ES-I3 (cell line): ENCODE measurements around the gene PDE6B.

Source experiments
- H3K36me3 ChIP-seq: 2 replicates; pipeline ENCODE4 v1.6.1; 2013; ENCODE audit warnings: mild to moderate bottlenecking, low read length, control low read depth, moderate library complexity; ENCODE audit not compliant: insufficient read depth
- H3K4me1 ChIP-seq: 2 replicates; pipeline ENCODE4 v1.6.1; 2013; ENCODE audit warnings: mild to moderate bottlenecking, control low read depth, low read length; ENCODE audit not compliant: insufficient read depth
- H3K9ac ChIP-seq: 2 replicates; pipeline ENCODE4 v1.6.1; 2013; ENCODE audit warnings: low read depth, mild to moderate bottlenecking, low read length, moderate library complexity
- H3K9me3 ChIP-seq: 2 replicates; pipeline ENCODE4 v1.6.1; 2013; ENCODE audit warnings: mild to moderate bottlenecking, low read length, moderate library complexity; ENCODE audit not compliant: control insufficient read depth, insufficient read depth

The PDE6B gene

GRCh38 chr4:718460-718859 is 93.1 kb downstream of the PDE6B start:
- H3K4me1 ChIP-seq, result no peaks in the 10 kb centered on the region
- H3K36me3 ChIP-seq, result 0 out of 2 replicates have a peak, but pooled peaks cover 2% of the 10 kb centered on the region
- no peaks in the 10 kb centered on the region for H3K9me3 ChIP-seq
- H3K9ac ChIP-seq, result no peak overlapping the region
